UCSD-AML1 (cell line): Measurements from ENCODE around the gene IAH1.
"Not testable (repeated sequence)": the region's sequence is repeated elsewhere in the genome, so short reads cannot be mapped to it uniquely, and the experiment has no call there.

Experiments
- DNase-seq: peaks from one replicate; lab custom pipeline; 2025; ENCODE audit not compliant: unreplicated experiment; lab: John Stamatoyannopoulos, UW

IAH1 gene

DNA sequence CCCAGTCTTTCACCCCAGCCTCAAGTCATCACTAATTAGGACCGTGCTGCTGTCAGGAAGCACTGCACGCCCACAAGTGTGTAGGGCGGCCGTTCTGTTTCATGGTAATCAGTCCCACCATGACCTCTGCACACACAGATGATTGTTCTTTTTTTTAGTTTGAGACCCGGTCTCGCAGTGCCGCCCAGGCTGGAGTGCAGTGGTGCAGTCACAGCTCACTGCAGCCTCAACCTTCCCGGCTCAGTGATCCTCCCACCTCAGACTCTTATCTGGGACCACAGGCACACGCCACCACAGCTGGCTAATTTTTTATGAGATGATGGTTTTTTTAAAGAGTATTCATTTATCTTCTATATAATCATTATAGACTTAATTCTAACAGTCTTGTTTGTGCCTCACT, 1.8 kb upstream of the IAH1 start:
- DNase-seq = no peak

DNA sequence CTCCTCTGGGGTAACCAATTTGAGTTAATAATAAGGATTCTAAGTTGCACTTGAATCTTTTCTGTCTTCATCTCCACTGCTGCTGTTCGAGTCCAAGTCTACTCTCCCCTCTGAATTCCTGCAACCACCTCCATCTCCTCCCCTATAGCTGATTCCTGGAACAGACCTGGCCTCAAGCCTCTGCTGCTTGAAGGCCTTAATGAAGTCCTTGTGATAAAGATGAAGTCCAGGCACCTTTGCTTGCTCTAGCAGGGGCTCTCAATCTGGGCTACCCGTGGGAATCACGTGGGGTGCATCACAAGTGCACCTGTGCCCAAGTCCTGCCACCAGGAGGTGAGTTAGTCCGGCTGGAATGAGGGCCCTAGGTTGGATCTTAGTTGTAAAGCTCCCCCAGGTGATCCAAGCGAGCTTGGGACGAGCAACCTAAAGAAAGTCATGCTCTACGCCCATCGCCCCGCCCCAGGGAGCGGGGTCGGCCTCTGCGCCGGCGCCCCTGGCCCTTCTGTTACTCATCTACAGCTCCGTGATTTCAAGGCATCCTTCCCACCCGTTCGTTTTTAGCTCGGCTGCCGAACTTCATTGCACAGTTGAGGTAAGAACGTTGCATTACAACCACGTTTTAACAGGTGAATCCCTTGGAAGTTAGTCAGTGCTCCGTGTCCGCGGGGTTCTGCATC, 905 bp upstream of the IAH1 start:
- no peak for DNase-seq

DNA sequence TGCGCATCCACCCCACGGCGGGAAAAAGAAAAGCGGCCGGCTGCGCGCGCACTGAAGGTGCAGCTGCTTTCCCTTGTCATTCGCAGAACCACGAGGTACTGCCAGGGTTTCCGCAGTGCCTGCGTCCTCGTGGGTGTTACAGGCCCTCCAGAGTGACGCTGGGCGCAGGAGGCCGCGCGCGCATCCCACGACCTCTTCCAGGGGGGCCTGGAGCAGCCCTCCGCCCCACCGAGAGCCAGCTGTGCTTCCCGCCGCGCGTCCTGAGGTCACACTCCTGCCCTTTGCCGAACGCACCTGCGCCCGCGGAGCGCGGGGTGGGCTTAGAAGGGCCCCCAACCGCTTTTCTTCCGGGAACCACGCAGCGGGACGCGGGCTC, 378 bp upstream of the IAH1 start:
- DNase-seq = no peak

DNA sequence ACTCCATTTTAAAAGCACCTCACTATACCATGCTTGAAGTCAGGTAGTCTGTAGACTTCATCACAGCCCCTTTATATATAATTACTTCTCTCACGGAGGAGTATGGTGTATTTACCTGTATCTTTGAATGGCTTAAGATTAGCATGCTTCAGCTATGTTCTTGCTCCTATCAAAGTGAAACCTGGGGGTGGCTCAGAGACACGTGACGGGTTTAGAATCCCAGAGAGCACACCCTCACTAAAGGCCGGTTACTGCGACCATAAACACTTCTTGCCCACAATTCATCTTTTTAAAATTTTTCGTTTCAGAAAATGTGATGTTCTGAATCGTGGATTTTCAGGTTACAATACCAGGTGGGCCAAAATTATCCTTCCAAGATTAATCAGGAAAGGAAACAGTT, 3.6 kb downstream of the IAH1 start:
- no peak for DNase-seq

DNA sequence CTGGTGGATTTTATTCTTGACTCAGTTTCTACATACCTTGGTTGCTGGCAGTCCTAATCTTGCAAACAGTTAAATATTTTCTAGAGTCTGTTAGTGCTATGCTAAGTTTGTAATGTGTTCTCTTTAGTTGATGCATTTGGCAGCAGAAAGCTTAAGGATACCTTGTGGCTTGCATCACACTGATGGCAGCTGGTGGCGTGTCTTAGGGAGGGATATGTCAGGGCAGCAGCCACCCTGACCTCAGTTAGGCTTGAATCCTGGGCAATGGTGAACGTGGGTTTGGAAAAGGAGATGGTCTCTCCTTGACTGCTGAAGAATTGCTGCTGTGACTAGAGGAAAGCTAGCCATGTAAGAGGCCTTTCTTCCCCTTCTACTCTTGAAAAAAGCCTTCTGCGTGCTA, 4.2 kb downstream of the IAH1 start:
- no peak for DNase-seq

DNA sequence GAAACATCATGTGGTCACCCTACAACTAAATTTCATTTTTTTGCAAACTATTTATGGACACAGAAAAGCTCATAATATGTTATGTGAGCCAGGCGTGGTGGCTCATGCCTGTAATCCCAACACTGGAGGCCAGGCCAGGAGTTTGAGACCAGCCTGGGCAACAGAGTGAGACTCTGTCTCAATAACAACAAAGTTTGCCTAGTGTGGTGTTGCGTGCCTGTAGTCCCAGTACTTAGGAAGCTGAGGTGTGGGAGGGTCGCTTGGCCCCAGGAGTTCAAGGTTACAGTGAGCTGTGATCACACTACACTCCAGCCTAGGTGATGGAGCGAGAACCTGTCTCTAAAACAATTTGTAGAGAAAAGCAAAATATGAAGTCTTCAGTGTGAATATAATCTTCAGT, 5.8 kb downstream of the IAH1 start:
- no peak for DNase-seq

DNA sequence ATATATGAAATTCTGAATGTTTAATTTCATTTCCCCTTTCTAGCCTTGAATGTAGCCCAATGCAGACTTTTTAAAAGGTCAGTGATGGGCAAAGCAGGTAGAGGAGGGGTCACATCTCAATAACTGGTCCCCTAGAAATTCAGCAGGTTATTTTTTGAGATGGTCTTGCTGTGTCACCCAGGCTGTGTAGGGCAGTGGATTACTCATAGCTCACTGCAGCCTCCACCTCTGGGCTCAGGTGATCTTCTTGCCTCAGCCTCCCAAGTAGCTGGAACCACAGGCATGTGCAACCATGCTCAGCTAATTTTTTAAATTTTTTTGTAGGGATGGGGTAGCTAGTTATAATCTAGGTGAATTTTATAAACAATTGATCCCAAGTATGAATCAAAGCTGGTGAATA, 8.8 kb downstream of the IAH1 start:
- DNase-seq = no peak

DNA sequence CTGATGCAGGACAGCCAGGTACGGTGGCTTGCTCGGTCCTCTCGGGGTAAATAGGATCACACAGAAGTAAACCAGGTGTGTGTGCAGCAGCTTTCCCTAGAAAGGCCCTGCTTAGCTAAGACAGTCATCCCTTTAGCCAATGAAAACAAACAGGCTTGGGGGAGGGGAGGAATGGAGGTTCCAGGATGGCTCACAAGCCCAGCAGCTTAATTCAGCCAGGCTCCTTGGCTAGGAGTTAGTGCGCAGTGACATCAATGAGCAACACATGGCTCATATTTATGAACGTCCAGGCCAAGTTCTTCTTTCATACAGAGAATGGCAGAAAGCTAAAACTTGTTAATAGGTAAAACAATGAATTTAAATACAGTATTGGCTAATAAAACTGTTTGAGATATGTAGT, 10.2 kb downstream of the IAH1 start:
- no peak for DNase-seq

DNA sequence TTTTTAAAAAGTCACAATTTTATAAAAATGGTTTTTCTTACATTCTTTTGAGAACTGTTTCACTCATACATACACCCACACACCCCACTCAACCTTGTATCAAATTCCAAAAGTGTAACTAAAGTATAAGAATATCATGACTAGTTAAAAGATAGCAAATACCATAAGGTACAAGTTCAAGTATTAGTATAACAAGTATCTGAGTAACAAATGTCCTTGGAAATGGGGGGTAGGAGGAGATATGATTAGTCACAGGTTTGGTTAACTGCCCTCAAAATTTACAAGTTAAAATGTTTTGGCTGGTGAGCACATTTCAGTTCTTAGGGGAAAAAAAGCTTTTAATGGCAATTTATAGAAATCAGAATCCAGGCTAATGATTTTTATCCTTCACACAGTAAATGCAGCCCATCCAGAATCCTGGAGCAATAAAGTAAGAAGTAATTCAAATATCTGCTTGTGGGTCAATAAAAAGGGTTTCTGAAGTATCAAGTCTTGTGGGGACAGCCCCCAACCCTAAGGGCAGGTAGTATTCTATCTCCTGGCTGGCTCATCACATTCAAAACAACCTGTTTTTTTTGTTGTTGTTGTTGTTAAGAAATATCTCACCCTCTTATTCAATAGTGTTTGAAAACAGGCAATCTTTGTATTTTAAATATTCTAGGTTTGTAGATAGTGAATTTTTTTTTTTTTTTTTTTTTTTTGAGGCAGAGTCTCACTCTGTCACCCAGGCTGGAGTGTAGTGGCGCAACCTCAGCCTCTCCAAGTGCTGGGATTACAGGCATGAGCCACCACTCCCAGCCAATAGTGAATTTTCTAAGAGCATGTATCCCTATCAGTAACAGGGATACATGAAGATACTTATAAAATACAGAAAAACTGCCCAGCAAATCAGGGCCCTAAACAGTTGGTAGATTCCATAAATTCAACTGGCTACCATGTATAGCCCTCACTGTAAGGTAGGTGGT, 14.5 kb downstream of the IAH1 start:
- DNase-seq = no peak

DNA sequence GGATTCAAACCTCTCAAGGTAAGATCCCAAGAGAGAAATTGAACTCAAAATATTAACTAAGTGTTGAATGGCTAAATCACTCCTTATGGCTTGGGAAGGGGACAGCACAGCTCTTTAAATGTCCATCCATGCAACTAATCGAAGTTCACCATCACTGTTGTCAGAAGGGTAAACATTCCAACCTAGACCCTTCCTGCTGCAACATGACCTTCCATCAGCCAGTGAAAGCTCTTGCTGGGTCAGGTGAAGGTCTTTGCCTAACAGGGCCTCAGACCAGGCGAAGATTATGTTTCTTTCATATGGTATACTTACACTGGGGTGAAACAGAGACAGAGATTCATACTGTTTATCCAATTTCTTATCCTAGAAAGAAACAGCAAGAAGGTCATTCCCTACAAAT, 16.4 kb downstream of the IAH1 start:
- DNase-seq = no peak

DNA sequence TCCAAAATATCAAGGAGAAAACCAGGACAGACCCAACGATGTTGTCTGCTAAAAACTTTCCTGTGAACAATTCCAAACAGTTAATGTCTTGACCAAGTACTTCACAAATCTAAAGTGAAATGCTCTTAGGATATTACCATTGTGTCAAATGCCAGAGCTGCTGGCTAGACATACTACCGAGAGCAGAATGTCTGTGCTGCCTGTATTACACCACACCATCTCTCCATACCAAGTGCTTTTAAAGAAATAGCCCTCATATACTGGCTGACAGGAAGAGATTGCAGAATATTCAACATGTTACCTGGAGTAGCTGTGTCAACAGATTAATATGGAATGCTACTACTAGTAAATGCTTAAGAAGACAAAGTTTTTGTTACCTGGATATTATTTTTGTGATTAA, 18.6 kb downstream of the IAH1 start:
- DNase-seq = no peak

DNA sequence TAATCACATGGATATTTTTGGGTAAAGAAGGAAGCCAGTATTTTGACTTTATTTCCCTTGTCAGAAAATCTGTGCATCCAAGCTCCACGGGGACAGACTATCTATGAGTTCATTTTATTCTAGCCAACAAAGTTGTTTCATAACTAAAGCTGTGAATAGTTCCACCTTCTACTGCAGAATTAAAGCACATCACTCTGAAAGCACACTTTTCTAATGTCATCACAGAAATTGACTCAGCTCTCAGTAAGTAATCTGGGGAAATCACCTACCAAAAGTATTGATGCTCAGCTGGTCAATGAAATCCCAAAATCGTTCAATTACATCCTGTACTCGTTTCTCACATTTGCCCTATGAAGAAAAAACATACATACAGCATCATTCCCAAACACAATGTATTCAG, 19.1 kb downstream of the IAH1 start:
- DNase-seq = no peak

DNA sequence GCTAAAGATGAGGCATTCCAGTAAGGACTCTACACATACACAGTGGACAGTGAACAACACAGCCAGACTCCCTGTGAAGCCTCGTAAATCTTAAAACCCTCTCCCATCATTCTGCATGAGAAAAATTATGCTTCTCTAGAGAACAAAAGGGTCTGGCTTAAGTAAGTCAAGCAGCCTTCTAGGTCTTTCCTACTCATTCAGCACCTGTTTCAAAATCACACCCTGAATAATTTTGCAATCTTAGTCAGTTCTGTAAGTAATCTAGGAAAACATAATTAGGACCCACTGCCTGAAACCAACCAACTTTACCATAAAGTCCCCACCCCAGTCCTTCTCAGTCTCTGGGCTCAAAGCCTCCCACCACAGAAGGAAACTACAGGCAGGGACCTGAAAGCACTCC, 19.7 kb downstream of the IAH1 start:
- DNase-seq = no peak

DNA sequence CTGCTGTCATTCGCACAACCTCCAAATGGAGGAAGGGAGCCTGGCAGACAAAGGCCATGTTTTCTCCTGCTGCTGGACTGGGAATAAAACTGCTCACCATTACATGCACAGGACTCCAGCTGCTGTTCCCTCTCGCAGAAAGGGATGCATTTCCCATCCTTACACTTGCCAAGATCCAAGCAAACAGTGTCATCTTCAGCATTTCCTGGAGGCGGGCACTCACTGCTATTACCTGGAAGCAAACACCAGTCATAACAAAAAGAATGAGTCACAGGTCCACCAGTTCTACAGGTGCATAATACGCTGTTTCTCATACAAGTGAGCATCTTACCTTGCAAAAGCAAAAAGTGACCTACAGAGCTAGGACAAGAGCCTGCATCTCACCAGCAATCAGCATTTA, 22.7 kb downstream of the IAH1 start:
- DNase-seq = no peak

DNA sequence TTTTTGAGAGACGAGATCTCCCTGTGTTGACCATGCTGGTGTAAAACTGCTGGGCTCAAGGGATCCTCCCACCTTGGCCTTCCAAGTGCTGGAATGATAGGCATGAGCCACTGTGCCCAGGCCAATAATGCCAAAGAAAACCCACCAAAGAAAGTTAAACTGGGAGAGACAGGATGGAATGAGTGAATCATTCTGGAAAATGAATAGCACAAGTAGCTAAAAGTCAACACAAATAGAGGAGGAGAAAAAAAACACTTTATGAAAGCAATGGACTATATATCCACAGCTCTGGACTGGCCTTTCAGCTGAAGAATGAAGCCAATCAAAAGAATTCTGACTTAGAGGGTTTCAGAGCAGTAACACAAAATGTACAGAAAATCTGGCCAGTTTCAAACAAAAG, 23.9 kb downstream of the IAH1 start:
- no peak for DNase-seq

DNA sequence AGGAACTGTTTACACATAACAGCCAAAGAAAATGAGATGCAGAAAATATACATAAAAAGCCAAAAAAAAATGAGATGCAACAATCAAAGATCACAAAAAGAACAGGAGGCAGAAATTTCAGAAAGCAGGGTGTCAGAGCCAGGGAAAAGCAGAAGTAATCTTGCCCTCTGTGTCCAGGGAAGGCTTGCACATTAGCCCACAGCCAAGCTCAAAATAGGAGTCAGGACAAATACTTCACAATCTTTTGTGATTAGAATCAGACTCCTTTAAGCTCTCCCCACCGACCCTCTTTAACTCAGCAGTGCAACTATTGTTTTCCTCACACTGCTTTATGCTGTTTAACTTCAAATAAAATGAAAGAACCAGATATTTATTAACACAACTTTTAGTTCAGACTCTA, 34.6 kb downstream of the IAH1 start:
- no peak for DNase-seq

DNA sequence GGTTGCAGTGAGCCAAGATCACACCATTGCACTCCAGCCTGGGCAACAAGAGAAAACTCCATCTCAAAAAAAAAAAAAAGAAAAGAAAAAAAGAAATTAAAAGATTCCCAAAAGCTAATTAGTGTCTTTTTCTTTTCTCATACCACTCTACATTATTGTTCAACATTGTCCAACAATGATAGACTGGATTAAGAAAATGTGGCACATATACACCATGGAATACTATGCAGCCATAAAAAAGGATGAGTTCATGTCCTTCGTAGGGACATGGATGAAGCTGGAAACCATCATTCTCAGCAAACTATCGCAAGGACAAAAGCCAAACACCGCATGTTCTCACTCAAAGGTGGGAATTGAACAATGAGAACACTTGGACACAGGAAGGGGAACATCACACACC, 39.6 kb downstream of the IAH1 start:
- not testable (repeated sequence) for DNase-seq

DNA sequence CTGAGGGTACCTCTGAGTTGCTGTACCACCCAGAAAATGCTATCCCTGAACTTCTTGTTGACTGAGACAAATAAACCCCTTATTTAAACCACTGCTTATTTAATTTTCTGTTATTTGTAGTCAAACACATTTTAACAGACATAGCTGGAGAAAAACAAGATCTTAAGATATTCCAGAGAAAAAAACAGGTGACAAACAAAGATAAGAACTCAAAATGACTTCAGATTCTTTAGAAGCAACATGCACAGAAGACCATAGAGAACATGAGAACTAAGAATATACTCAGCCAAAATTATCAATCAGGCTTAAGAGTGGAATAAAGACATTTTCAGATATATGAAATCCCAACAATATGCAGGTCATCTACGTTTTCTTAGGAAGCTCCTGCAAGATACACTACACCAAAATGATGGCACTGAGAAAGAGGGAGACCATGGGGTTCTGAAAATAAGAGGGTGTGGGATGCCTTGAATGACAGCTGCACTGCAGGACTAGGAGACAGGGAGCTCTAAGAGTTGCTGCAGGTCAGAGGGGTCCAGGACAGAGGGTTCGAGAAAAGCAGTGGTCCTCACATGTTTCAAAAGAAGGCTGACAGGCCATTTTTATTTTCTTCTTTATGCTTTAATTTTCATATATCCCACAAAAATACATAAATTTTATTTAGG, 42.9 kb downstream of the IAH1 start:
- no peak for DNase-seq

DNA sequence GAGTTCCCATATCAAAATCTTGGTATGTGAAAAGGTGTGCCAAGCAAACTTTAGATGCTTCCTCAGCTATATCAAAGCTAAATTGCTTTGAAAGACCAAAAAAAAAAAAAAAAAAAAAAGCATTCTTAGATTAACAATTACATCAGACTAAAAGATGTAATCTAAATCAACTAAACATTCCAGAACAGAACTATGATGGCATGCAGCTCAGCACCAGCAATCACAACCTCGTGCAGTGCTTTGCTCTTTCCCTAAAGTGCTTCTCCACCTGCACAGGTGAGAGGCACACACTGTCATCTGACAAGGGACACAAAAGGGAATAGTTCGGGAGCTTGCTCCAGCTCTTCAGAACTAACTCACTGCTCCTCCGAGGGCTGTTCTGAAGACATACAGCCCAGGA, 43.8 kb downstream of the IAH1 start:
- no peak for DNase-seq

DNA sequence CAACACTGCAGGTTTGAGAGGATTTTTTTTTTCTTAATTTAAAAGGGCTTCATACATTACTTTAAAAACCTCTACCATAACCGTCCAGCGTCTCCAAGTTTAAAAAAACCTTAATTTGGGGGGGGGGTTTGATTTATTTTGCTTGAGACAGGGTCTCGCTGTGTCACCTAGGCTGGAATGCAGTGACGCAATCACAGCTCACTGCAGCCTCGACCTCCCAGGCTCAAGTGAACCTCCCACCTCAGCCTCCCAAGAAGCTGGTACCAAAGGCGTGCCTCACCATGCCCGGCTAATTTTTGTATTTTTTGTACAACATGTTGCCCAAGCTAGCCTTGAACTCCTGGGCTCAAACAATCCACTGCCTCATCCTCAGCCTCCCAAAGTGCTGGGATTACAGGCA, 44.4 kb downstream of the IAH1 start:
- no peak for DNase-seq

DNA sequence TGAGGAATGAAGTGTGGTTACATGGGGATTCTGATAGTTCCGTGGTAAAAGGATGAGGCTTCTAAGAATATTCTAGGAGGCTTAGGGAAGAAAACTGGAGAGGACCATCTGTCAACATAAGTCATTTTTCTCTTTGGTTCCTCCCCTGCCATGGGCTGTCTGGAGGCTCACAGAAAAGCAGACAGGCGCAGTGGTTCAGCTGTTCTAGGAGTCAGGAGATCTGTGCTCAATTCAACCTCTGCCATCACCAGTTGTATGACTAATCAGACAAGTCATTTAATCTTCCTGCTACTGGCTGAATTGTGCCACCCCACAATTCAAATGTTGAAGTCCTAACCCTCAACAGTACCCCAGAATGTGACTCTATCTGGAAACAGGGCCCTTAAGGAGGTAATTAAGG, 44.9 kb downstream of the IAH1 start:
- no peak for DNase-seq

DNA sequence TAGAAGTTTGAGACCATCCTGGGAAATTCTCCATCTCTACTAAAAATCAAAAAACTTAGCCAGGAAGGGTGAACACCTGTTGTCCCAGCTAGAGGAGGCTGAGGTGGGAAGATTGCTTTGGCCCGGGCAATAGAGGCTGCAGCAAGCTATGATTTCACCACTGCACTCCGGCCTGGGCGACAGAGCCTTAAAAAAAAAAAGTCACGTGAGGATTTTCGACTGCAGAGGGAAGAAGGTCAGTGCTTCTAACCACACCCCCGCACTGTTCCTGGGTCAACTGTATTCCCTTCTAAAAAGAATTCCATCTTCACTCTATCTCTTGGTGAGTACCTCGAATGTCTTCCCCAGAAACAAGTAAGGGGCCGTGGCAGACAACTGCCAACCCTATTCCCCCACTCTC, 49.9 kb downstream of the IAH1 start:
- no peak for DNase-seq
